HUES48 (cell line): ENCODE data around the gene ATG101.
"Not testable (repeated sequence)": the region's sequence is repeated elsewhere in the genome, so short reads cannot be mapped to it uniquely, and the experiment has no call there.

Experiments used
- H3K27ac ChIP-seq: one replicate; pipeline ENCODE4 v1.7.0; 2013; ENCODE audit warnings: low read depth, low read length, inconsistent platforms
- H3K27me3 ChIP-seq: 2 replicates; pipeline ENCODE4 v1.6.1; 2013; ENCODE audit warnings: mild to moderate bottlenecking, low read length; ENCODE audit not compliant: control insufficient read depth, insufficient read depth
- H3K36me3 ChIP-seq: 2 replicates; pipeline ENCODE4 v1.6.1; 2013; ENCODE audit warnings: low read length; ENCODE audit not compliant: control insufficient read depth, insufficient read depth
- H3K4me1 ChIP-seq: 2 replicates; pipeline ENCODE4 v1.6.1; 2013; ENCODE audit warnings: mild to moderate bottlenecking, low read length; ENCODE audit not compliant: control insufficient read depth, insufficient read depth
- H3K4me3 ChIP-seq: 2 replicates; pipeline ENCODE4 v1.5.1; 2013; ENCODE audit warnings: mild to moderate bottlenecking, low read depth, low read length
- H3K9ac ChIP-seq: 2 replicates; pipeline ENCODE4 v1.6.1; 2013; ENCODE audit warnings: mild to moderate bottlenecking, low read depth, low read length, moderate library complexity
- H3K9me3 ChIP-seq: 2 replicates; pipeline ENCODE4 v1.6.1; 2013; ENCODE audit warnings: low read length; ENCODE audit not compliant: control insufficient read depth, insufficient read depth

The ATG101 gene

DNA sequence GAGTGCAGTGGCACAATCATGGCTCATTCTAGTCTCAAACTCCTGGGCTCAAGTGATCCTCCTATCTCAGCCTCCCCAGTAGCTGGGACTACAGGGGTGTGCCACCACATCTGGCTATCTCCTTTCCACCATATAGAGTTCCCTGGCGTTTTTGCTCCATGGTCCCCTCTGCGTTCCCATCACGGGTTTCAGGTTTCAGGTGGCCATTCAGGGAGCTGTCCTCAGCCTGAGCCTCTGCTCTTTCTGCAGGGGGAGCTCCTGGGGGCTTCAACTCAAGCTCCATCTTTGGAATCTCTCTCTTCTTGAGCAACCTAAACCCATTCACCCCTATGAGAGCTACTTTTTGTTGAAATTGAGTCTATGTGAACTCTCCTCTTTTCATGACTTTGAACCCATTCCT is 21.3 kb downstream of the ATG101 start:
- H3K4me1 ChIP-seq, result peaks cover 6% of the 10 kb centered on the region; the same call in 1 of the 2 replicates
- H3K27me3 ChIP-seq, result no peaks in the 10 kb centered on the region
- no peak overlapping the region for H3K27ac ChIP-seq
- H3K9me3 ChIP-seq, result no peaks in the 10 kb centered on the region
- H3K4me3 ChIP-seq, result no peak overlapping the region
- H3K9ac ChIP-seq, result no peak overlapping the region
- no peaks in the 10 kb centered on the region for H3K36me3 ChIP-seq

DNA sequence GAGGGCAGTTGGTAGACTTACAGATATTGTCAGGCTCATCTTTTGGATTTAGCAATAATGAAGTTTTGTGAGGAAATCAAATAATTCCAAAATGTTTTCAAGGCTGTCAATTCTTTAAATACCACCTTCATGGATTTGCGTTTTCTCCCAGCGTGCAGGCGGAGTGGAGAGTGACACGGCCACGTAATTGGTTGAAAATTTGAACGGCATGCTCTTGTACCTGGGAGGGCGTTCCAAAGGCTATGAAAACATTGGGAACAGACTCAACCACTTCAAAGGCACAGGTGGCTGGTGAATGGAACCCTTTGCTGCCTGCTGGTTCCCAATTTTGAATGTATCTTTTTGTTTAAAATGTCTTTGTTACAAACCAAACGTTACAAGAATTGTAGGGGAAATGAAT is 22.1 kb downstream of the ATG101 start:
- H3K9ac ChIP-seq, result no peak overlapping the region
- no peaks in the 10 kb centered on the region for H3K27me3 ChIP-seq
- H3K4me3 ChIP-seq, result no peak overlapping the region

DNA sequence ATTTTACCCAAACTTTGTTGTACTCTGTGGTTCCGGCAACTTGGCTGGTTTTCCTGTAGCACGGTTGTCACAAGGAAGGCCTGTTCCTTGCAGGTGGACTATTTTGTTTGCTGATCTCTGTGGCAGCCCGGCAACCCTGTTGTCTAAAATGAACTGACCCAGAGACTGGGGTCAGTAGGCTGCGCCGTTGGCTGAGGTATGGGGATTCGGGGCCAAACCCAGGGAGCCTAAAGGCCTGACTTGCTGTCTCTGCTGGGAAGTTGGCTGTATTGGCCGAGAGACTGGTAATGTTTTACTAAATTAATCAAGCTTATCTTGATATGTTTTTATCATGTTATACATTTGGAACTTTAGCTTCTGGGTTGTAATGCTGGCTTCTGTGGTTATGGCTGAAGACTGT is 23.6 kb downstream of the ATG101 start:
- Histone ChIP-seq H3K36me3 (no peaks in the 10 kb centered on the region), H3K27ac (no peak overlapping the region), H3K27me3 (no peaks in the 10 kb centered on the region; the same call in 1 of the 2 replicates), H3K9ac (no peak overlapping the region), H3K9me3 (no peaks in the 10 kb centered on the region), H3K4me1 (peaks cover 6% of the 10 kb centered on the region; the same call in 1 of the 2 replicates), H3K4me3 (no peak overlapping the region)

More for the DNA sequence above, 22.1 kb downstream of the ATG101 start:
- peaks cover 6% of the 10 kb centered on the region; the same call in 1 of the 2 replicates for H3K4me1 ChIP-seq
- H3K36me3 ChIP-seq, result no peaks in the 10 kb centered on the region
- H3K9me3 ChIP-seq, result no peaks in the 10 kb centered on the region
- no peak overlapping the region for H3K27ac ChIP-seq

DNA sequence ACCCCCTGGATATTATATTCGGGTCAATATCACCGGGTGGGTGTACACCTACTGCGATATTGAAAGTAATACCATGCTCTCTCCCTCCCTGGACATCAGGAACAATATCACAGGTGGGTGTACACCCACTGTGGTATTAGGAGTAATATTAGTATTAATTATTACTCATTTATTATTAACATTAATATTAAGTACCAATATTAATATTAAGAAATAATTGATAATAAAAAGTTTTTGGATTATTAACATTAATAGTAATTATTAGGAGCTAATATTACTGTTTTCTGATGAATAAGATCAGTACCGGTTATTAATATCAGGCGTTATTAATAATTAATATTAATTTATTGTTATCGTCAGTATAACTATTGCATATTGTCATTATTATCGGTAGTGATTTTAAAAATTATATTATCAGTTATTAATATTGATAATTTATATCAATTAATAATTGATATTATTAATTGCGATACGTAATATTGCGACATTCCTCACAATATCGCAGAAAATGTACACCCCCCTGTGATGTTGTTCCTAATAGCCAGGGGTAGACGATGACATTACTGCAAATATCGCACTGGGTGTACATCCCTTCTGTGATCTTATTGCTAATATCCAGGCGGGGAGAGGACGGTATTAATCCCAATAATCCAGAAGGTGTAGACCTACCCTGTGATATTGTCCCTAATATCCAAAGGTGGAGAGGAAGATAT is 26.7 kb downstream of the ATG101 start:
- no peak overlapping the region for H3K4me3 ChIP-seq
- peaks cover 3% of the 10 kb centered on the region; the same call in 1 of the 2 replicates for H3K4me1 ChIP-seq
- no peaks in the 10 kb centered on the region; the same call in 1 of the 2 replicates for H3K27me3 ChIP-seq
- no peak overlapping the region for H3K9ac ChIP-seq
- H3K36me3 ChIP-seq, result no peaks in the 10 kb centered on the region
- H3K9me3 ChIP-seq, result no peaks in the 10 kb centered on the region
- H3K27ac ChIP-seq, result no peak overlapping the region

DNA sequence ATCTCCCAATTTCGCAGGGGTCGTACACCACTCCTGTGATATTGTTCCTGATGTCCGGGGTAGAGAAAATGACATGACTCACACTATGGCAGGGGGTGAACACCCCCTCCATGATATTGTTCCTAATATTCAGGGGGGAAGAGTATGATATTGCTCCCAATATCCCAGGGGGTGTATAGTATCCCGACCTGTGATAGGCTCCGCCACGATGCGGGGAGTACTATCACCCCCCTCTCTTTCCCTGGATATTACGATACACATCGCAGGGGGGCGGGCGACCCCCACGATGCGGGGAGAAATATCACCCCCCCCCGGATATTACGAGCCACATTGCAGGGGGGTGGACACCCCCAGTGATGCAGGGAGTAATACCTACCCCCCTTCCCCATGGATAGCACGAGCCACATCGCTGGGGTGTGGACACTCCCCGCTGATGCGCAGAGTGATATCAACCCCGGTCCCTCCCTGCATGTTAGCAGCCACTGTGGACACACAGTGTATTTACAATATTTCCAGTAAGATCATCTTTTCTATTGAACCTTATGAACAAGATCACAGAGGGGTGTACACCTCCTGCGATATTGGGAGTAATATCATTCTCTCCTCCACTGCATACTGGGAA is 27.4 kb downstream of the ATG101 start:
- Histone ChIP-seq H3K27ac (no peak overlapping the region), H3K9ac (no peak overlapping the region), H3K36me3 (no peaks in the 10 kb centered on the region), H3K4me3 (no peak overlapping the region), H3K27me3 (no peaks in the 10 kb centered on the region; the same call in 1 of the 2 replicates), H3K4me1 (no peaks in the 10 kb centered on the region), H3K9me3 (no peaks in the 10 kb centered on the region)

DNA sequence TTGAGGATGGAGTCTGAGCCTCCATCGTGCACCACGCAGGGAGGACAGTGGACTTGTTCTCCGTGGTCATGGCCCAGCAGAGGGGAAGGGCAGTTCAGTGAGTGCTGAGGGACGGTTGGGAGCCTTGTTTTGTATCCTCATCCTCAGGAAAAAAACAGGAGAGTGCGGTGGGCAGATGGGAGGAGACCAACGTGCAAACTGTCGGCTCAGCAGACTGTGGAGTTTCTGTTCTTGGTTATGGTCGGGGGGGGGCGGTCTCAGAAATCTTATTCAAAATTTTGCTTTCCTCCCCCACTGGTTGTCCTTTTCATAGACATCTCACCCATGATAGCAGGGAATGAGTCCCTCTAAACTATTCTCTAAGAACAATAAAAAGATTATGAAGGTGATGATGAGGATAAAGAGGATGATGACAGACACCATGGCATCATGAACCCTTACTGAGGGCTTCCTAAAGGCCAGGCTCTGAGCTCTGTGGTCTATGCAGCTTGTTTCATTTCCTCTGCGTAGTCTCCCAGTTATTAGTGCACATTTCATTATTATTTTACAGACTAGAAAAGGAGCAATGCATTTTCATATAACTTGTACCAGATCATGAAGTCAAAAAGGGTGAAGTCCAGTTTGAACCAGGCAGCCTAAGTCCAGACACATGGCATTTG is 34.8 kb downstream of the ATG101 start:
- not testable (repeated sequence) for H3K27me3 ChIP-seq, H3K9ac ChIP-seq, H3K27ac ChIP-seq, H3K4me1 ChIP-seq, H3K4me3 ChIP-seq, H3K9me3 ChIP-seq, H3K36me3 ChIP-seq

DNA sequence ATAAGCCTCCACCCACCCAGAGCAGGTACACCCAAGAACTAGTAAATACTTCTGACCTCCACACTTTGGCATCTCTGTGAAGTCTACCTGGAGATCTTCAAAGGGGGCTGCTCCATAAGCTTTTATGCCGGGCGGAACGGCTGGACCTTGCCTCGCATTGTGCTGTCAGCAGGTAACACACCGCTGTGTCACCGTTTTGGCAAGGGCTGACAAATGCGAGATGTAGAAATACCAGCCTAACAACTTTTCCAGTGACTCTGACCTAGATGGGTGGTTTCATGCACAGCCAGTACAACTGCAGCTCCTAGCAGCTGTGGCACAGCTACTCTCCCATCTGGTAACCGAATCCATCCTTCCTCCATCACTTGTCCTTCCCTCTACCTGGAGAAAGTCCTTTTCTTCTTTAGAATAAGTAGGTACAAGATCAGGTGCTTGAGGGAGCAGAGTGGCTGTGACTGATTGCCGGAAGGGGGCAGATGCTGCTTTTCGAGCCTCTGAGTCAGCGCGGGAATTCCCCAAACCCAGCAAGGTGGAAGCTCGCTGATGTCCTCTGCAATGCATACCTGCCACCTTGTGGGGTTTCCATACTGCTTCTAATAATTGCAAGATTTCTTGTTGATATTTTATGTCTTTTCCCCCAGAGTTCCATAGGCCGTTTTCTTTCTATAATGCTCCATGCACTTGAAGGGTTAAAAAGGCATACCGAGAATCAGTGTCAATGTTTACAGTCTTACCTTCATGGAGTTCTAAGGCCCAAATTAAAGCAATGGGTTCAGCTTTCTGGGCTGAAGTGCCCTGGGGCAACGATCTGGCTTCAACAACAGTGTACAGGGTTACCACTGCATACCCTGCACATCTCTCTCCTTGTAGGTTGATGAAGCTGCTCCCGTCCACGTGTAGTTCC is 46.7 kb downstream of the ATG101 start:
- not testable (repeated sequence) for H3K27ac ChIP-seq, H3K9ac ChIP-seq, H3K9me3 ChIP-seq, H3K4me1 ChIP-seq, H3K27me3 ChIP-seq, H3K4me3 ChIP-seq, H3K36me3 ChIP-seq

GRCh38 chr12:52117806-52118475 is 48.2 kb downstream of the ATG101 start:
- H3K4me1 ChIP-seq, result peaks cover 21% of the 10 kb centered on the region
- not testable (repeated sequence) for H3K27me3 ChIP-seq, H3K4me3 ChIP-seq, H3K27ac ChIP-seq, H3K9ac ChIP-seq, H3K36me3 ChIP-seq, H3K9me3 ChIP-seq

DNA sequence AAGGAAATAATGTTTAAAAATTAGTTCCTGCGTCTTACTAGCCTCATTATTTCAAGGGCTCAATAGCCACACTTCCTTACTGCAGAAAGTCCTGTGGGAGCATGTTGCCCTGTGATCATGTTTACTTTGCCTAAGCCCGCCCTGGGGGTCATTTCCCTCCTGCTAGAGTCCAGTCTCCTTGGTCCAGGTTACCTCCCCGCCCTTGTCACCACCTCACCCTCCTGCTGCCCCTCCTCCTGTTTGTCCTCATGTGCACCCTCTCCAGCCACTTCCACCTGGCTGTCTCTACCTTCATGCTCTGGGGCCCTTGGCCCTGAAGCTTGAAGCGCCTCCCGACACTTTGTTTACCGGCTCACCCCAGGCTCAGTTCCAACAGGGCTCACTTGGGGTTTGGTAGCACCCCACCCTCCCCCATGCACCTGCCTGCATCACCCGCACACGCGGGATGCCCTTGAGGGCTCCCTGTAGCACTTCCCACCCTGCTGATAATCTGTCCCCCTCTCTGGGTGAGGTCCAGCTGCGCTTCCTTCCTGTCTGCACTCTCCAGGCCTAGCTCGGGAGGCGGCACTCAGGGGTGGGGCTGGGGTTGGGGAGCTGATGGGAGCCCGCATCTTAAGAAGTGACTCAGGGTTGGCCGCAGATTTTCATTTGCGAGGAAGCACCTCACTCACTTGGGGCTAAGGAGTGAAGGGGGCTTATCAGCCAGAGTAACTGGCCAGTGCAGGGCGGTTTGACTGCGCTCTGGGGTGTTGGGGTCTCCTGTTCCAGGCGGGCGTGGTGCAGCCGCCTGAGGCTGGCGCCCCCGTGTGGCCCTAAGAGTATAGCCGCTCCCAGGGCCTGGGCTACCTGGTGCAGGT is 49.8 kb downstream of the ATG101 start:
- Histone ChIP-seq H3K4me1 (peaks cover 30% of the 10 kb centered on the region), H3K9me3 (no peaks in the 10 kb centered on the region), H3K9ac (no peak overlapping the region), H3K27me3 (no peaks in the 10 kb centered on the region), H3K27ac (no peak overlapping the region), H3K36me3 (no peaks in the 10 kb centered on the region), H3K4me3 (peak overlapping the region; percentile 4; the same call in 1 of the 2 replicates)
